GM23338 (cell line): ENCODE data around the gene PARVG.

ENCODE experiments used
- EZH2 ChIP-seq: fragments of 200-600 bp; sonication (generic); IDR thresholded peaks from one replicate; pipeline ENCODE4 v1.8.0; 2017; ENCODE audit warnings: antibody characterized with exemption, mild to moderate bottlenecking, low read depth; ENCODE audit not compliant: unreplicated experiment
- EZH2phosphoT487 ChIP-seq: fragments of 200-600 bp; sonication (generic); IDR thresholded peaks from one replicate; pipeline ENCODE4 v1.8.1; 2018; ENCODE audit warnings: antibody characterized with exemption; ENCODE audit not compliant: unreplicated experiment
- POLR2AphosphoS5 ChIP-seq: IDR thresholded peaks from 2 replicates; pipeline ENCODE4 v1.6.1; 2016; ENCODE audit warnings: antibody characterized with exemption, low read depth
- TF ChIP-seq, protein P1 (sequence below), 2 experiments: fragments of 200-600 bp in 1 of 2; sonication (generic) in 1 of 2; conservative IDR thresholded peaks; 2 replicates each; pipeline versions ENCODE4 v1.5.1 to v1.6.1; 2016 to 2017; ENCODE audit warnings: antibody characterized with exemption in 2 of 2, low read depth in 2 of 2, mild to moderate bottlenecking in 2 of 2, moderate library complexity in 1 of 2
- TF ChIP-seq, protein P2 (sequence below): IDR thresholded peaks from one replicate; pipeline ENCODE4 v1.6.1; 2018; ENCODE audit warnings: antibody characterized with exemption; ENCODE audit not compliant: unreplicated experiment

DNA sequence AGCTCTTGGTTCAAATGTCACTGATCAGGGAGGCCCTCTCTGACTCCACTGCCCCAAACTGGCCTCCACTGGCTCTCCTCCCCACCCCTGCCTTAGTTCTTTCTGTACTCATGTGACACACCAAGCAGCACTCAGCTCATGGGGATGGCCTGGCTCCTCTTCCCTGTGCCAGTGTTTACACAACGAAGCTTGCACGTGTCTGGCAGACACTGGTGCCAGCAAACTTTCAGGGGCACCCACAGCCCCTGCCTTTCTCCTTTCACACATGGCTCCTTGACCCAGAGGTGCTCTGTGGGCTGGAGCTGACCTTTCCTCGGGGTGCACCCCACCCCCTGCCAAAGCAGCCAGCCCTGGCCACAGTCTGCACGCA lies 37.6 kb upstream of the PARVG start:
- TF ChIP-seq, protein P1, sequence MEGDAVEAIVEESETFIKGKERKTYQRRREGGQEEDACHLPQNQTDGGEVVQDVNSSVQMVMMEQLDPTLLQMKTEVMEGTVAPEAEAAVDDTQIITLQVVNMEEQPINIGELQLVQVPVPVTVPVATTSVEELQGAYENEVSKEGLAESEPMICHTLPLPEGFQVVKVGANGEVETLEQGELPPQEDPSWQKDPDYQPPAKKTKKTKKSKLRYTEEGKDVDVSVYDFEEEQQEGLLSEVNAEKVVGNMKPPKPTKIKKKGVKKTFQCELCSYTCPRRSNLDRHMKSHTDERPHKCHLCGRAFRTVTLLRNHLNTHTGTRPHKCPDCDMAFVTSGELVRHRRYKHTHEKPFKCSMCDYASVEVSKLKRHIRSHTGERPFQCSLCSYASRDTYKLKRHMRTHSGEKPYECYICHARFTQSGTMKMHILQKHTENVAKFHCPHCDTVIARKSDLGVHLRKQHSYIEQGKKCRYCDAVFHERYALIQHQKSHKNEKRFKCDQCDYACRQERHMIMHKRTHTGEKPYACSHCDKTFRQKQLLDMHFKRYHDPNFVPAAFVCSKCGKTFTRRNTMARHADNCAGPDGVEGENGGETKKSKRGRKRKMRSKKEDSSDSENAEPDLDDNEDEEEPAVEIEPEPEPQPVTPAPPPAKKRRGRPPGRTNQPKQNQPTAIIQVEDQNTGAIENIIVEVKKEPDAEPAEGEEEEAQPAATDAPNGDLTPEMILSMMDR (conservative IDR thresholded peaks at IDR 0.05; ENCODE audit: low read depth in 2 of 2), result no peak
- no peak for TF ChIP-seq POLR2AphosphoS5
- TF ChIP-seq EZH2phosphoT487, result no peak
- TF ChIP-seq, protein P2, sequence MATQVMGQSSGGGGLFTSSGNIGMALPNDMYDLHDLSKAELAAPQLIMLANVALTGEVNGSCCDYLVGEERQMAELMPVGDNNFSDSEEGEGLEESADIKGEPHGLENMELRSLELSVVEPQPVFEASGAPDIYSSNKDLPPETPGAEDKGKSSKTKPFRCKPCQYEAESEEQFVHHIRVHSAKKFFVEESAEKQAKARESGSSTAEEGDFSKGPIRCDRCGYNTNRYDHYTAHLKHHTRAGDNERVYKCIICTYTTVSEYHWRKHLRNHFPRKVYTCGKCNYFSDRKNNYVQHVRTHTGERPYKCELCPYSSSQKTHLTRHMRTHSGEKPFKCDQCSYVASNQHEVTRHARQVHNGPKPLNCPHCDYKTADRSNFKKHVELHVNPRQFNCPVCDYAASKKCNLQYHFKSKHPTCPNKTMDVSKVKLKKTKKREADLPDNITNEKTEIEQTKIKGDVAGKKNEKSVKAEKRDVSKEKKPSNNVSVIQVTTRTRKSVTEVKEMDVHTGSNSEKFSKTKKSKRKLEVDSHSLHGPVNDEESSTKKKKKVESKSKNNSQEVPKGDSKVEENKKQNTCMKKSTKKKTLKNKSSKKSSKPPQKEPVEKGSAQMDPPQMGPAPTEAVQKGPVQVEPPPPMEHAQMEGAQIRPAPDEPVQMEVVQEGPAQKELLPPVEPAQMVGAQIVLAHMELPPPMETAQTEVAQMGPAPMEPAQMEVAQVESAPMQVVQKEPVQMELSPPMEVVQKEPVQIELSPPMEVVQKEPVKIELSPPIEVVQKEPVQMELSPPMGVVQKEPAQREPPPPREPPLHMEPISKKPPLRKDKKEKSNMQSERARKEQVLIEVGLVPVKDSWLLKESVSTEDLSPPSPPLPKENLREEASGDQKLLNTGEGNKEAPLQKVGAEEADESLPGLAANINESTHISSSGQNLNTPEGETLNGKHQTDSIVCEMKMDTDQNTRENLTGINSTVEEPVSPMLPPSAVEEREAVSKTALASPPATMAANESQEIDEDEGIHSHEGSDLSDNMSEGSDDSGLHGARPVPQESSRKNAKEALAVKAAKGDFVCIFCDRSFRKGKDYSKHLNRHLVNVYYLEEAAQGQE, result no peak
- no peak for TF ChIP-seq EZH2
